Ishikawa (cell line): Measurements from ENCODE around the gene DVL2.

Source experiments
- CEBPB ChIP-seq: IDR thresholded peaks from 2 replicates; pipeline ENCODE4 v1.6.1; 2012
- CREB1 ChIP-seq: IDR thresholded peaks from 2 replicates; pipeline ENCODE4 v1.6.1; 2012; ENCODE audit warnings: low read depth
- EGR1 ChIP-seq: IDR thresholded peaks from 2 replicates; pipeline ENCODE4 v1.6.1; 2012
- EP300 ChIP-seq: IDR thresholded peaks from 2 replicates; pipeline ENCODE4 v1.6.1; 2012; ENCODE audit warnings: borderline replicate concordance
- FOXM1 ChIP-seq: IDR thresholded peaks from 2 replicates; pipeline ENCODE4 v1.6.1; 2012; ENCODE audit warnings: low read depth, borderline replicate concordance
- NFIC ChIP-seq: IDR thresholded peaks from 2 replicates; pipeline ENCODE4 v1.6.1; 2012
- RAD21 ChIP-seq: IDR thresholded peaks from 2 replicates; pipeline ENCODE4 v1.6.1; 2012; ENCODE audit warnings: low read depth
- TAF1 ChIP-seq: IDR thresholded peaks from 2 replicates; pipeline ENCODE4 v1.6.1; 2012; ENCODE audit warnings: low read depth, mild to moderate bottlenecking
- TCF12 ChIP-seq: IDR thresholded peaks from 2 replicates; pipeline ENCODE4 v1.6.1; 2012; ENCODE audit warnings: low read depth
- TEAD4 ChIP-seq: IDR thresholded peaks from 2 replicates; pipeline ENCODE4 v1.6.1; 2012
- YY1 ChIP-seq: IDR thresholded peaks from 2 replicates; pipeline ENCODE4 v1.6.1; 2012; ENCODE audit warnings: low read depth
- ZBTB7A ChIP-seq: IDR thresholded peaks from 2 replicates; pipeline ENCODE4 v1.6.1; 2012; ENCODE audit warnings: low read depth
- TF ChIP-seq, protein P1 (sequence below): IDR thresholded peaks from 2 replicates; pipeline ENCODE4 v1.6.1; 2012; ENCODE audit warnings: low read depth, mild to moderate bottlenecking
- TF ChIP-seq, protein P2 (sequence below): IDR thresholded peaks from 2 replicates; pipeline ENCODE4 v1.6.1; 2012
- TF ChIP-seq, protein P3 (sequence below): IDR thresholded peaks from 2 replicates; pipeline ENCODE4 v1.6.1; 2012

Gene DVL2

DNA sequence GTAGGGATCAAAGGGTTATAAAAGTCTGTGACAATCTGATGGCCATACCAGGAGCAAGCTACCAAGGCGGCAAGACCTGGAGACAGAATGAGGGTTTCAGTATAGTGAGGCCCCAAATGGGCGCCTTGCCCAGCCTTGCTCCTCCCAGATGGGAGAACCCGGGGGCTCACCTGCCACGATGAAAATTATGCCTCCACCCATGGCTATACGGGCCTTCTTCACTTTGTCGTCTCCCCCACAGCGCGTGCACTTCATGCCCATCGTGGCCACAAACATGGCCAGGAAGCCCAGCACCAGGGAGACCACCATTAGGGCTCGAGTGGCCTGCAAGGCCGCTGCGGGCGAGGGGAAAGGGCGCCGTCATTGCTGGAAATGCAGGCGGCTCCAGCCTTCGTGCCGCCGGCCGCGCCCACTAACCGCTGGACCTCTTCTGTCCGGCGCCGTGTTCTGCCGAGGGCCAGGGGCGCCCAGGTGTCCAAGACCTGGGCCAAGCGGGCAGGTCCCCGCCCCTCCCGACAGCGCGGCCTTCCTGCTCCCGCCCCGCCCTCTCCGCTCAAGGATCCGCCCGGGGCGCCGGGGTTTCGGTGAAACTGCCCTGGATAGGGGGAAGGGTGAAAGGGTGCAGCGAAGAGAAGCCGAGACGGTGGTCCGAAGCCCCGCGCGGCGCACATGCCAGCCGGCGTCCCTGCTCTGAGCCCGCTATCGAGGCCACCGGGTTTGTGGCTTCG lies 26.5 kb upstream of the DVL2 start:
- TF ChIP-seq YY1 (no peak), NFIC (no peak), EP300 (no peak), EGR1 (no peak), ZBTB7A (peak; percentile 56; the same call in 1 of the 2 replicates), TEAD4 (no peak), TCF12 (peak; percentile 30; the same call in 1 of the 2 replicates), FOXM1 (no peak), TAF1 (peak; percentile 46)
- TF ChIP-seq, protein P1, sequence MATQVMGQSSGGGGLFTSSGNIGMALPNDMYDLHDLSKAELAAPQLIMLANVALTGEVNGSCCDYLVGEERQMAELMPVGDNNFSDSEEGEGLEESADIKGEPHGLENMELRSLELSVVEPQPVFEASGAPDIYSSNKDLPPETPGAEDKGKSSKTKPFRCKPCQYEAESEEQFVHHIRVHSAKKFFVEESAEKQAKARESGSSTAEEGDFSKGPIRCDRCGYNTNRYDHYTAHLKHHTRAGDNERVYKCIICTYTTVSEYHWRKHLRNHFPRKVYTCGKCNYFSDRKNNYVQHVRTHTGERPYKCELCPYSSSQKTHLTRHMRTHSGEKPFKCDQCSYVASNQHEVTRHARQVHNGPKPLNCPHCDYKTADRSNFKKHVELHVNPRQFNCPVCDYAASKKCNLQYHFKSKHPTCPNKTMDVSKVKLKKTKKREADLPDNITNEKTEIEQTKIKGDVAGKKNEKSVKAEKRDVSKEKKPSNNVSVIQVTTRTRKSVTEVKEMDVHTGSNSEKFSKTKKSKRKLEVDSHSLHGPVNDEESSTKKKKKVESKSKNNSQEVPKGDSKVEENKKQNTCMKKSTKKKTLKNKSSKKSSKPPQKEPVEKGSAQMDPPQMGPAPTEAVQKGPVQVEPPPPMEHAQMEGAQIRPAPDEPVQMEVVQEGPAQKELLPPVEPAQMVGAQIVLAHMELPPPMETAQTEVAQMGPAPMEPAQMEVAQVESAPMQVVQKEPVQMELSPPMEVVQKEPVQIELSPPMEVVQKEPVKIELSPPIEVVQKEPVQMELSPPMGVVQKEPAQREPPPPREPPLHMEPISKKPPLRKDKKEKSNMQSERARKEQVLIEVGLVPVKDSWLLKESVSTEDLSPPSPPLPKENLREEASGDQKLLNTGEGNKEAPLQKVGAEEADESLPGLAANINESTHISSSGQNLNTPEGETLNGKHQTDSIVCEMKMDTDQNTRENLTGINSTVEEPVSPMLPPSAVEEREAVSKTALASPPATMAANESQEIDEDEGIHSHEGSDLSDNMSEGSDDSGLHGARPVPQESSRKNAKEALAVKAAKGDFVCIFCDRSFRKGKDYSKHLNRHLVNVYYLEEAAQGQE: no peak
- TF ChIP-seq, protein P2, sequence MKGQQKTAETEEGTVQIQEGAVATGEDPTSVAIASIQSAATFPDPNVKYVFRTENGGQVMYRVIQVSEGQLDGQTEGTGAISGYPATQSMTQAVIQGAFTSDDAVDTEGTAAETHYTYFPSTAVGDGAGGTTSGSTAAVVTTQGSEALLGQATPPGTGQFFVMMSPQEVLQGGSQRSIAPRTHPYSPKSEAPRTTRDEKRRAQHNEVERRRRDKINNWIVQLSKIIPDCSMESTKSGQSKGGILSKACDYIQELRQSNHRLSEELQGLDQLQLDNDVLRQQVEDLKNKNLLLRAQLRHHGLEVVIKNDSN: no peak
- TF ChIP-seq, protein P3, sequence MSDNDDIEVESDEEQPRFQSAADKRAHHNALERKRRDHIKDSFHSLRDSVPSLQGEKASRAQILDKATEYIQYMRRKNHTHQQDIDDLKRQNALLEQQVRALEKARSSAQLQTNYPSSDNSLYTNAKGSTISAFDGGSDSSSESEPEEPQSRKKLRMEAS: 0 out of 2 replicates have a peak, but pooled peaks have one; percentile 39

DNA sequence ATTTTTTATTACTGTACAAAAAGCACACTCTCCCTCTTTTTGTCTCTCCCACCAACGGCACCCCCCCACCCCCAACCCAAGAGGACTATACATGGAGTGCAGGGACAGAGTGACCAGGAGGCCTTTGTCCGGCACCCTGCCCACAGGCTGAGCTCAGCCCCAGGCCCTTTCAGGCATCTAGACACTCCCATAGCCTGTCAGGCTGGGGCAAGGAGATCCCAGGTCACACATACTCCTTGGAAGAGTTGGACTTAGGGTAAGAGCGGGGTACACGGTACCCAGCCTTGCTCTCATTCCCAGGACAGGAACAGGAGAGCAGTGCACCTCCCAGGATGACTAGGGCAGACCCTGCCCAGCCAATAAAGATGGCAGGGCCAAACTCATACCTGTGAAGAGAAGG lies 25.8 kb upstream of the DVL2 start:
- TF ChIP-seq, protein P2: no peak
- no peak for TF ChIP-seq EP300

DNA sequence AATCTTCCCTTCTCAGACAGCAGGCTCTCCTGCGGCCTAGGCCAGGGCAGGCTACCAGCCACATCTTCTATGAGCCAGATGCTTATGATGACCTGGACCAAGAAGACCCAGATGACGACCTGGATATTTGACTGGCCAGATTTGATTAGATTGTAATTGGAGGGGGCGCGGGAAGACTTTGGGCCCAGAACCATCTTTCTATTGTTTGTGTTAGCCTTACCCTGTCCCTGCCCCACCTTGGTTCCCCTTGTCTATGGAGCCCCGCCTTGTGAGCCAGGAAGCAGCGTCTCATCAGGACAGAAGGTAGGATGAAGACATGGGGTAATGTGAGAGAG lies 25.2 kb upstream of the DVL2 start:
- TF ChIP-seq TCF12 (no peak), EP300 (no peak)

DNA sequence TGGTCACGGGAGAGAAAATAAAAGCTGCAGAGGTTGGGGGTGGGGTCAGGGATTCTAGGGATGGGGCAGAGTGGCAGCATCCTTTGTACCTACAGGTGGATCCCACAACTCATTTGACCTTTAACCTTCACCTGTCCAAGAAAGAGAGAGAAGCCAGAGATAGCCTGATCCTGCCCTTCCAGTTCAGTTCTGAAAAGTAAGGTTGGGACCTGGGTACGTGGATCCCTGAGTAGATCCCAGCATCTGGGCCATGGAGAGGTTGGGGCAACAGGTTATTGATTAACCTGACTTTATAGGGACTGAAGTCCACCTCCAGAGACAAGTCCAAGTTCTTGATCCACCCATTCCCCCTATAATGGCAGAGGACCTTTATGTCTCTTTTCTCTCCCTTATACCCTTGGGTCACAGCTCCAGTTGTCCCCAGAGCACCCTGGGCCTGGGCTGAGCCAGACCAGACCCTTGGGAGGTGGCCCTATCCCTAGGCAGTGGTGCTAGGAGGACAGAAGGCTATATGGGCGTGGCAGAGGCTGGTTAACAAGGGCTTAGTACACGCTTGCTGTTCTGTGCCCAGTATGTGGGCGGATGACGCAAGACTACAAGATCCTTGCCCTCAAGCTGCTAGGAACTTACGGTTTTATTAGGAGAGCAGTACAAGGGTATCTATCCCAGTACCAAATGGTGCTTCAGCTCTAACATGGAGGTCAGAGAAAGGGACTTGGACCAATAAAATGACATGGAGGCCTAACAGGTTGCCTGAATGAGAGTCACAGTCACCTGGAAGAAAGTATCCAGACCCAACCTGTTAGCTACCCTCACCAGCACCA lies 24.6 kb upstream of the DVL2 start:
- peak; percentile 82 for TF ChIP-seq EGR1
- TF ChIP-seq YY1: no peak
- peak; percentile 86 for TF ChIP-seq CEBPB

DNA sequence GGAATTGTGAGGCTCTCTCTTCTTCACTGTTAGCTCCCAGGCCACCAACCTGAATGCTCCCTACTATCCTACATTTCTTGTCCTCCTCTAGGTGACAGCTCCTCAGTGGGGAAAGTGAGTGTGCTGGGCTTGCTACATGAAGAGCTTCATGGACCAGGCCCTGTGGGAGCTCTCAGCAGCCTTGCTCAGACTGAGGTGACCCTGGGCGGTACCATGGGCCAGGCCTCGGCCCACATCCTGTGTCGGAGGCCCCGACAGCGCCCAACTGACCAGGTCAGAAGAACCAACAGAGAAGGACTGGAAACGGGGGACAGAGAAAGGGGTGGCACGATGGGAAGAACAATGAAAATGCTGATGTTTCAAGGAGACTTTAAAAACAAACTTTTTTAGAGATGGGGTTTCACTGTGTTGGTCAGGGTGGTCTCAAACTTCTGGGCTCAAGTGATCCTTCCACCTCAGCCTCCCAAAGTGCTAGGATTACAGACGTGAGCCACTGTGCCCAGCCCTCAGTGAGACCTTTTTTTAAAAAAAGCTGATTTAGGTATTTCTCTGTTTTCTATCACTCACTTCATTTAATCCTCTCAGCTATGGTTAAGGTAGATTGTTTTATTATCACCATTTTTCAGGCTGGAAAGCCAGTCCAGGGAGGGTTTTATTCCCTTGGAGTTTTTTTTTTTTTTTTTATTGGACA lies 22.6 kb upstream of the DVL2 start:
- TF ChIP-seq RAD21 (no peak), YY1 (no peak), TCF12 (no peak), TAF1 (no peak), CEBPB (no peak), EGR1 (no peak), EP300 (no peak), CREB1 (no peak), NFIC (no peak), TEAD4 (no peak), ZBTB7A (no peak)
- TF ChIP-seq, protein P3: no peak
- TF ChIP-seq, protein P2: no peak
- TF ChIP-seq, protein P1: no peak

DNA sequence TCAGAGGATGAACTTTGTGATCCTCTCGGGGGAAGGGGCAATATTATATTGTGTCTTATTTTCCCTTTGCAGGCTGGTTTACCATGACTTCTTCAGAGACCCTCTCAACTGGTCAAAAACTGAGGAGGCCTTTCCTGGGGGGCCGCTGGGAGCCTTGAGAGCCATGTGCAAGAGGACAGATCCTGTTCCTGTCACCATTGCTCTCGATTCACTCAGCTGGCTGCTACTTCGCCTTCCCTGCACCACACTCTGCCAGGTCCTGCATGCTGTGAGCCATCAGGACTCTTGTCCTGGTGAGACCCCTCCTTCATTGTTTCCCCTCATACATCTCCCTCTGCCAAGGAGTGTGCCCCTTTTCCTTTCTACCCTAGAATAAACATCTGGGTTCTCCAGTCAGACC lies 20.2 kb upstream of the DVL2 start:
- no peak for TF ChIP-seq TEAD4
- TF ChIP-seq, protein P2: no peak
